GM19099 (cell line): ENCODE data around the gene ZRANB1.

Source experiments
- POLR2A ChIP-seq: IDR thresholded peaks from 3 replicates; pipeline ENCODE4 v1.6.1; 2011; ENCODE audit warnings: low read depth; ENCODE audit not compliant: insufficient read length; ENCODE audit errors: extremely low read depth

ZRANB1 gene

DNA sequence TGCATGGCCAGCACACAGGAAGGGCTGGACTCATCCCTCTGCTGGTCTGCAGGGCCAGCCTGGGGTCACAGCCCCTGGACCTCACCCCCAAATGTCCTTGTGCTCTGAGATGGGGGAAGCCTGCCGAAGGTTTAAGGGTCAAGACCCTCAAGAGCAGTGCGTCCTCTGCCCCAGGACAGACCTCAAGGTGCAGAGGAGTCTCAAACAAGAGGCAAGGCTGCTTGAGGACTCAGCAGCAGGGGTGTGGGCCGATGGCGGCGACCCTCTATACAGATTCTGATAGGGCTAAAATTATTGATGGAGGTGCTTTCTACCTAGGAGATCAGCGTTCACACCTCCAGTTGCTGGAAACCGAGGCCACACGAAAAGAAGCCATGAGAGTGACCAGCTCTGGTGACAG is 80.7 kb downstream of the ZRANB1 start:
- TF ChIP-seq POLR2A: no peak

DNA sequence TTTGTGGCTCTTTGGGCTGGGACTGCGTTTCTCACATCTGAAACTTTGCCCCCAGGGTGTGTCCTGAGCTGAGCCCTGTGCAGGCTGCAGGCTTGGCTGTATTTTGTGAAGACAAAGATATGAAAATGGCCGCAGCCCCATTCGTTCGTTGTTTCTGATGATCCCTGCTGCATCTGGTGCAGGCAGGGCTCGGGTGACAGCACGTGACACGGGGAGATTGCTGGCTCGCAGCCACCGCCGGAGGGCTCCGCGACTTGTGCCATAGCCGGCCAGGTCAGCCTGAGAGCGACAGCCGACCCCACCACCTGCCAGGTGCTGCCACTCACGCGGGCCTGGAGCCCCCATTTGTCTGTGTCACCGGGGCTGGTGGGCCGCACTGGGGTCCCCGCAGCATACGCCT is 81.3 kb downstream of the ZRANB1 start:
- no peak for TF ChIP-seq POLR2A

DNA sequence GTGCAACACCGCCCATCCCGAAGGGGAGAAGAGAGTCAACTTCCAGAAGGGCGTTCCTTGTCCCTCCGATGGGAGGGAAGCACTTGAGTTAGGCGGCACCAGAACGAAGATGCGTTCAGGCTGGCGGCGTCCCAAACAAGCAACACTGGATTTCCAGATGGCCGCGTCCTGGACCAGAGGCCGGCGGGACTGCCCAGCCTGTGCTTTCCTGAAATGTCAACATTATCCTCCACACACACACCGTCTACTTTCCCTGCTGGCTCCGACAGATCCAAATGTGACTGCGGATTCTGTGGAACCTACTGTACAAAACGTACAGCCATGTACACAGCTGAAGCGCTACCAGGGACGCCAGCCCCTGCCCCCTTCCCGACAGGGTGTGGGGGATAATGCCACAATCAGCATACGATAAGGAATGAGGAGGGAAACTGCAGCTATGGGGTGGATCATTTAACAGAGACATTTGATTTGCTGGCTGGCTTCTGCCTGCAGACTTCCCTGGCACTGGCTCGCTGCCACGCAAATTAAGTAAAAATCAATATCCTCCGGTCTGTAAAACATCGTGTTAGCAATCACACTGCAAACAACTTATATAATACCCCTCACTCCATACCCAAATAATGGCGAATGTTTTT is 82.1 kb downstream of the ZRANB1 start:
- no peak for TF ChIP-seq POLR2A

DNA sequence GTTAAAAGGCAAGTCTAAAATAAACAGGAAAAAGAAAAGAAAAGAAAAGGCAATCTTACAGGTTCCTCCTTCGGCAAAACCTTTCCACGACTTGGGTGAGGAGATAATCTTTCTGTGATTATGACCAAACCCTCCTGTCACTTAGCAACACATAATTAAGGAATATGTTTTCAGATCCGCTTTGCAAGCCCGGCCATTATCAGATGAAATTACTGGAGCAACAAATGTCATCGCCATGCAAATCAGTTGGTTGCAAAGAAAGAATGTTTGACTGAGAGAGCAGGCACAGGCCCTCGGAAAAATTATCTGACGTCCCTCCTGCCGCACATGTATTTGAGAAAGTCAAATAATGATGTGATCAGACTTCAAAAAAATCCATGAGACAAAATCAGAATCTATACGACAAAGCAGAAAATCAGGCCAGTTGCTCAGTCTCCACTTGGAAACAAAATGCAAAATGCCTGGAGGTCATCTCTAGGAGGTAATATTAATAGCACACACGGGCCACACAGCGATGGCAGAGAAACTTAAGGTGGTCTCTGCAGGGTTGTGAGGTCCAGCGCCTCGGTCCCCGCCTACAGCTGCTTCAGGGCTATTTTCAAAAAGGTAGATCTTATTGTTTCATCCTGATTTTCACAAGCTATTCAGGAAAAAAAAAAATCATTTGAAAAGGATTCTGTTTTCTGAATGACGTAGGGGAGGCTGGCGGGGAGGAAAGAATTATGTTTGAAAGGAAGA is 82.7 kb downstream of the ZRANB1 start:
- no peak for TF ChIP-seq POLR2A

DNA sequence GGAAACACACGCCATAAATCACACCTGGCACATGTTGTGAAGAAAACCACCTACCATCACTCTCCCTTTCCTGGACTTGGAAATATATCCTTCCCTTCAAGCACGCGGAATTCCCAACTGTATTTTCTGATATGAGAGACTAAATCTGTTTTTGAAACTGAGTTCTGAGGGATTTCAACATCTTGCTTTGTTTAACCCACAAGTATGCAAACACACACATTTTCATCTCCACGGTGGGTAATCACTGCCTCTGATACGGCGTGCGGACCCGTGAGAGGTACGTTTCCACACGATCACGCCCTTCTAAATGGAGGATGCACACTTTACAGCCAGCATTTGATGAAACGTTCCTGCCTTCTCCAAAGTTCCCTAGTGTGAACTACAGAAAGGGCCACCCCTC is 83.4 kb downstream of the ZRANB1 start:
- TF ChIP-seq POLR2A: no peak

DNA sequence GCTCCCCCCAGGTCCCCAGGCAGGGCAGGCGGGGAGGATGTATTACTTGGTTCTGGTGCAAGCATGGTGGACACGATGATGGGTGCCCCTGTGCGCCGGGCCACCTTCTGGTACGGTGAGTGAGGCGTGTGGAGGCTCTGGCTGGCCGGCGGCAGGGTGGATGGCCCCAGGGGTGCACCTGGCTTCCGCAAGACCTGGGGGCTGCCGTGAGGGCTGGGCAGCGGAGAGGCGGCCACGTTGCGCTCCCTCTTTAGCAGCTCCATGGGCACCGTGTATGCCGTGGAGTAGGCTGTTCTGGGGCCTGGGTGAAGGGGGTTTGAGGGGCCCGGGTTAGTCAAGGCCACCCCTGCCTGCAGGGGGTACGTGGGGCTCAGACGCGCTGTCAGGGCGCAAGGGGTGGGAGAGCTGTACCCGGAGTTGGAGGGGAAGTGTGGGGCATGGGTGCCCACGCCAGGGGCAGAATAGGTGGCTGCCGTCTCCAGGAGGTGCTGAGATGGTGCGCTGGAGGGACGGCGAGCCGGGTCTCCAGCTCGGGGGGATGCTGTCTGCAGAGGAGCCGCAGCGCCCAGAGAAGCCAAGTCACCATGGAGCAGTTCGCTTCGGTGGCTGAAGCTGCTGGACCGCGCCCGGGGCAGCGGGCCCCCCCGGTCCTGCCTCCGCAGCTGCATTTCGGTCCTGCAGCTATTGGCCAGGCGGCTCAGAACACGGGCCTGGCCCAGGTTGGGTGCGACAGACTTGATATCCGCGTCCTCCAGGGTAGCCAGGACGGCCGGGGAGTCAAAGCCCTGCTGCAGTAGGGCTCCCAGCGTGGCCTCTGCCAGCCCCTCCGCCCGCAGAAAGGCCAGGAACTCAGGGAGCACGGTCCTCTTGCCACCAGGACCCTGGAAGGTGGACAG is 84.4 kb downstream of the ZRANB1 start:
- TF ChIP-seq POLR2A: no peak

DNA sequence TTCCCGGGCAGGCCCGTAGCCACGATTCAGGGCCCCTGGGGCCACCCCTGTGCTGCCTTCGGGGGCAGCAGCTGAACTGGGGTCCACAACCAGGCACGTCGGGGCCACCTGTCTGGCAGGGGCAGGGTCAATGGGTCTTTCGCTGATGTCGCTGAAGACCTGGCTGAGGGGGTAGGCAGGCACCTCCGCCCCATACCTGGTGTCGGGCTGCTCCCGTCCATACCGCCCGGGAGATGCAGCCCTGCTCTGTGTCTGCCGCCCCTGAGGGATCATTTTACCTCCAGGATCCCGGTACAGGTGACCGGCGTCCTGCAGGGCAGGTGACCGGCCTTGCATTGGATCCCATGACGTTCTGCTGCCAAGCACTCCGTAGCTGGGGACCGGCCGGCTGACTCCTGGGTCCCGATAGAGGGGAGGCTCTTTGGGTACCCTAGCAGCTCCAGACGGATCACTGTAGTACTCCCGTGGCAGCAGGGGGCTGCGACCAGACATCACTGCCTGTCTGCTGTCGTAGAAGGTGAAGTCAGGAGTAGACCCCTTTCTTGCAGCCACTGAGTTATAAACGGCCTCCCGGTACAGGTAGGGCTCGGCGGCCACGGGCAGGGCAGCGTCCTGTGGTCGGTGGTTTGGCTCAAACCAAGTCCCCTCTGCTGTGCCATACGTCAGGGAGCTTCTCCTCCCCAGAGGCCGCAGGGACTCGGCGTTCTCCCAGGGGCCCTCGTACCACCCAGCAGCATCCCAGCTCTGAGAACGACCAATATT is 85.2 kb downstream of the ZRANB1 start:
- no peak for TF ChIP-seq POLR2A

DNA sequence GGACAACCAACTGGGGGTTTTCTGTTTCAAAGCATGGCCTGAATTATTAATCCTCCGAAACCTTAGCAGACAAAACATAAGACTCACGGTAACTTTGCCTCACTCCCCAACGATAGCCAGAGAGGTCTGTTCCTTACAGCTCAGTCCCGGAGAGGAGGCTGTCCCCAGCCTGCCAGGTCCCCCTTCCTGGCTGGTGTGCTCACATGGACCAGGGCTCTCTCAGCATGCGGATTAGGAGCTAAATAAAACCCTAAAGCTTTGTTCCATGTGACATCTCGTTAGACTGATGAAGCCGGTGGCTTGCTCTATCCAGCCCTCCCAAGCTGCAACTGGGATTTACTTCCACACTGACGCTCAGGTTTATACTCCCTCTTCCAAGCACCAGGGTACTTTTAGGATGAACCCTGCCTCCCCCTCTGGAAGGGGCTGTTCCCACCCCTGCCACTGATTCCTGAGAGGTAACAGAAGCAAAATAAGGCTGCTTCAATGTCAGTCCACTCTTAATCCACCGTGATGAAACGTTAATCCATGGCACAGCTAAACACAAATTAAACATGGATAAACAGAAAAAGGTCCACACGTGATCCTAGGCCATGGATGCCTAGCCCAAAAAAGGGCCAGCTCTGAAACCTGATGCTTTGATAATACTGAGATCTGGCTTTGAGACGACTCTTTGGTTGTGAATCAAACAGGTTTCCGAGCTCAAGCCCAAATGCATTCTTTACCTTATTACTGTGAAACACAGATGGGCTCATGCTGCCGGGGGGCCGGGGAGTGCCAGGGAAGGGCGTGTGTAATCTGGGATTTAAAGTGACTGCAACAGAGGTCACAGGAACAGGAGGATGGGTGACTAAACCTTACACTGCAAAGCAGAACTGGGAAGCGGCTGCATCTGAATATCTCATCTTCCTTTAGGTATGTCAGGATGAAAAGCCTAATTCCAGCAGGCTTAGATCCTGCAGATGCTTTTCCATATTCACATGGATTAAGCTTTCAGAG is 86.2 kb downstream of the ZRANB1 start:
- TF ChIP-seq POLR2A: no peak

DNA sequence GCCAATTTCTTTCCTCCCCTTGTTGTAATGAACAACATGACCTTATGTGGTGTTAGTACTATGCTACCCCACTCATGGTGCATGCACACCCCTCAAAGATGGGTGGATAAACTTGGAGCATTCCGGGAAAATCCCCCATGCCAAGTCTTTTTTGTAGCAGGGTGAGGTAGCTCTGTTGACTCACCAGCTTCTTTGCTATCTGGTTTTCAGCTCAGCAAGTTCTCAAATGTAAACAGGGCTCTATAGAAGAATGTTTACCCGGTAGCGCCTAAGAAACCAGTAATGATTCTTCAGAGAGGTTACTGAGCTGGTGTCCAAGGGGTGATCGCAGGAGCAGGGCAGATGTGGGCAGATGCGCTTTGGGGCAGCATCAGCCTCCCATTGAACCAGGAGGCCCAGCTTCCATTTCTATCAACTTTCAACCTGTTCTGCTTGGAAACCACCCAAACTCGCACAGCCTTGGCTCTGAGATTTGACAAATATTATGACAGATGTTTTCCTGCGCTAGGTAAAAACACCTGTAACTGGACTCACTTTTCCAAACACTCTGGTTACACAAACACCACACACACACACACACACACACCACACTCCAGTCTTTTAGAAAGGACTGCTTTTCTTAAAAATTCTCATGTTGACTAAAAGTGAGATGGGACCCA is 87.8 kb downstream of the ZRANB1 start:
- no peak for TF ChIP-seq POLR2A

DNA sequence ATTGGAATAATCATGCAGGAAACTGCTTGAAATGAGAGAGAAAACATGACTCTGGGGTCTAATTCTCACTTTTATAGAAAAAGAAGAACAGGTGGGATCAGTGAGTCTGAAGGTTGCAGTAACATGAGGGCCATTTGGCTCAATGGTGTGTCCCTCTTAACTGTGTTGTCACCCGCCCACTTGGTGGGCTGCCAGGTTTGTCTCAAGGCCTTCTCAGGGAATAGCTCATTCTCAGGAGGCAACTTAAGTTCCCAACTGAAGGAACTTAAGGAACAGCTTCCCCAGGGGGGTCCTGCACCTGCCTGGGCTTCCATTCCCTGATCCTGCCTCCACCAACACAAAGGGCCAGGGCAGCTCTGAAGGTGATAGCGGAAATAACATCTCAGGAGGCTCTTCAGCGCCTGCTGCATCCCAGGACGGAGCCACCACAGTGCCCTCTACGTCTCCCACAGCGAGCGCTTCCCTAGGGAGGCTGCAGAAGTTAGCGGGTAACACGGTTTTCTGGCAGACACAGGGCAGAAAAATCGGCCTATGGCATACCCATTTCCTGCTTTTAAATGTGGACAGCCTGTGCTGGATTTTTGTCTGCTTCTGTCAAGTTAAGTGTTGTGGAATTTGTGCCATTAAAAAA is 88.8 kb downstream of the ZRANB1 start:
- no peak for TF ChIP-seq POLR2A

DNA sequence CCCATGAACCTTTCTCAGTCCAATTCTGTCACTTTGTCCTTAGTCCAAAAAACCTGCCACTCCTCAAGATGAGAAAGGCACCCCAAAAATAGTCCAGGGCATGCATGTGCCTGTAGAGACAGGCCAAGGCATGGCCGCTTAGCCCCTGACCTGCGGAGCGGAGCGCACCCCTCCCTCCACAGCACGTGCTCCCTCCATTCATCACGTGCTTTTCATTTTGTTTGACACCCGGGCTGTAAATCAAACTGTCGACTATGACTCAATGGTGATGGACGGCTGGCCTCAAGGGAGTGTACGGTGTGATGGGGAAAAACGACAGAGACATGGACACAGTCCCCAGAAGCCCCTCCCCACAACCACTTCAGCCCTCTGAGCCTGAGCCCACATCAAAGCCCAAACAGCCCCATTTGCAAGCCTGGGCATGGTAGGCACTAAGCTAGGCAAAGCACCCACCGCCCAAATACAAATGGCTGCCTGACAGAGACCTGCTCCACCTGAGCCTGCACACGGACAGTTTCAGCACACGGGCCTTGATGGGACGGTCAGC is 90.6 kb downstream of the ZRANB1 start:
- TF ChIP-seq POLR2A: no peak

DNA sequence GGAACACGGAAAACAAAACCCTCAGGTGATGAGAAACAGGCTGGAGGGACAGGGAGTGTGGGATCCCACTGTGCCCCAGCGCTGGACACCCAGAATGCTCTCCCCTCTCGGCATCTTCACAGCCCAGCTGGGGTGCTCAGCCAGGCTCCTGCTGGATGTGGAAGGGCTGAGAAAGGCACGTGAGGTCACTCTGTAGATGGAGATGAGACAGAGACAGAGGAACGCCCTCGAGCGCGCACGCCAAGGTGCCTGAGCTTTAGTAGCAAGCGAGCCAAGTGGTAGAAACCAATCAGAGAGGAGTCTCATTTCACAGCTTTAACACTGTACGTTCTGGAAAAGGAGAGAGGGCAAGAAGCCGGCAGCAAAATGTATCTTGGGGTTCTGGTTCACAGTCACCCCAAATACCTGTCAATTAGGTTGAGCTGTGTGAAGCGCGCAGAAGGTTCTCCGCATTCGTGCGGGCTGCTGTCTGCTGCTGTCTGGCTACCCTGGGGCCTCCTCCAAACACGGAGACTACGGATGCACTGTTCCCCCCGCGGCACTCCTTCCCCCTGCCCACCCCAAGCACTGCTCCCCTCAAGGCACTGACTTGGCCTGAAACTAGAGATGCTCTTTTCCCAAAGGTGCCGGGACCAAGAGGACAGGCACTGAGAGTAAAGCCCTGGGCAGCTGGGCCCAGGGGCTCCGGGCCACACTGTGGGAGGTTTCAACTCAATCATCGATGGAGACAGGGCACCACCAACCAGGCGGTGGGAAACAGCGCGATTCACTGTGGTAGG is 91.4 kb downstream of the ZRANB1 start:
- no peak for TF ChIP-seq POLR2A
